ENCODE measurements around the gene LYVE1.
A peak's percentile ranks its signal among the peaks of the same experiment; 100 is the strongest.

LYVE1 gene

GRCh38 chr11:10520562-10520961 lies 47.9 kb downstream of the LYVE1 start:
- DNase-seq = no peak

- DNase-seq = no peak
Measured at GRCh38 chr11:10519630-10520029, 48.8 kb downstream of the LYVE1 start.

- peak in 3 of 4 experiments; percentile 21 to 42 (median 23) for DNase-seq
Measured at GRCh38 chr11:10518891-10519290, 49.6 kb downstream of the LYVE1 start.

- DNase-seq = no peak
Measured at GRCh38 chr11:10518123-10518522, 50.3 kb downstream of the LYVE1 start.

GRCh38 chr11:10515418-10515817 lies 53.0 kb downstream of the LYVE1 start:
- no peak for DNase-seq

- no peak for DNase-seq
Measured at GRCh38 chr11:10514709-10515108, 53.8 kb downstream of the LYVE1 start.

- peak in 2 of 4 experiments; percentile 44 to 50 for DNase-seq
Measured at GRCh38 chr11:10514202-10514601, 54.3 kb downstream of the LYVE1 start.

- DNase-seq = no peak
Measured at GRCh38 chr11:10511181-10511621, 57.3 kb downstream of the LYVE1 start.
